Medulla oblongata (tissue), 1 donor: Measurements from ENCODE around the gene MYF5.

Source experiments
- DNase-seq: peaks from one replicate; pipeline ENCODE4 v3.0.0-alpha.2; 2015; ENCODE audit errors: extremely low spot score

The MYF5 gene

DNA sequence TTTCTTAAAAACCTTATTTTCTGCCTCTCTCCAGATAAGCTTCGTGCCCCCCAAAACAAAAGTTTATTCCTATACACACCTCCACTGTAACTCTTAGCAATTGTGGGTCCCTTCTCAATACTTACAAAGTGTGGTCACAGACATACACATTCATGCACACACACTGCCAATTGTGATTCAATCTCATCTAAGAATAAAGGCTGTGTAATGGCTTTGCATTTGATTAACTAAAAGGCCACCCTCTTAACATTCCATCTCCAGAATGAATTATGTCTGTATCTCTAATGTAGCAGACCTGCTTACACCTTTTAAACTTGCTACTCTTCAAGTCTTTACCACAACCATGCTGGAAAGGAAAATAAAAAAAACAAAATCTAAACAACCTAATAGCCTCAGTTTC, 49.5 kb downstream of the MYF5 start:
- no peak for DNase-seq

DNA sequence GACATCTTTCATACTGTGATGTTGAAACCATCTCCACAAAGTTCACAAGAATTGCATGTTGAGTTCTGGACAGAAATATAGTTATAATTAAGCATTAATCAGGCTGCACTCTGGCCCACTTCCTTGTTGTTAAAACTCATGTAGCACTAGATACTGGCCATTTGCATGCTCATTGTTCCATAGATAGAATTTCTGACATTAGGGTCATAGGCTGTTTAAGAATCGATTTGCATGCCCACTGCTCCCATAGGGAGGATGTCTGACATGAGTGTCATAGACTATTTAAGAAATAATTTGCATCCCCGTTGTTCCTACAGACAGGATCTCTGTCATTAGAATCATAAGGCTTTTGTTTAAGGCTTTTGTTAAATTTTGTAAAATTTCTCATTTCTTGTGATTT, 50.2 kb downstream of the MYF5 start:
- no peak for DNase-seq
